BJ (cell line): ENCODE measurements around the gene CPNE8. TPM values are rescaled to one million over a fixed set of nuclear protein-coding genes. Genes with fewer than 3 reads are reported as not detected.

Experiments
- CTCF ChIA-PET: fragments of 350-600 bp; formaldehyde crosslinking; extraction: SDS; loops from one replicate; lab custom pipeline; 2021; ENCODE audit warnings: antibody characterized with exemption, inconsistent platforms; lab: Yijun Ruan, JAX
- POLR2A ChIA-PET: fragments of 300-600 bp; sonication (Branson Sonifier 250); formaldehyde crosslinking; extraction: SDS; loops from one replicate; lab custom pipeline; 2021; ENCODE audit warnings: antibody characterized with exemption; lab: Charles Lee
- DNase-seq: peaks from one replicate; pipeline ENCODE4 v3.0.0-alpha.2; 2011; ENCODE audit warnings: low read depth
- H3K27me3 ChIP-seq: 2 replicates; pipeline ENCODE4 v1.6.0; 2011; ENCODE audit warnings: low read length; ENCODE audit not compliant: control insufficient read depth, insufficient read depth
- H3K36me3 ChIP-seq: 2 replicates; pipeline ENCODE4 v1.5.1; 2011; ENCODE audit warnings: low read length; ENCODE audit not compliant: control insufficient read depth, insufficient read depth
- H3K4me3 ChIP-seq: 2 replicates; pipeline ENCODE4 v1.5.1; 2011; ENCODE audit warnings: low read depth, mild to moderate bottlenecking, control low read depth, low read length
- polyA plus RNA-seq: library from polyadenylated mRNA; depleted of rRNA; stranded (reverse); fragments of >200 nt; gene quantifications from 2 replicates; pipeline ENCODE4 v1.2.3, GENCODE V29; 2011
- TF ChIP-seq, protein P1 (sequence below): IDR thresholded peaks from 2 replicates; pipeline ENCODE4 v1.5.1; 2011; ENCODE audit warnings: low read depth, mild to moderate bottlenecking, control low read depth, inconsistent platforms, low read length, moderate library complexity; ENCODE audit not compliant: insufficient read depth

The CPNE8 gene
- polyA plus RNA-seq, 1 experiment = 0.47 TPM

DNA sequence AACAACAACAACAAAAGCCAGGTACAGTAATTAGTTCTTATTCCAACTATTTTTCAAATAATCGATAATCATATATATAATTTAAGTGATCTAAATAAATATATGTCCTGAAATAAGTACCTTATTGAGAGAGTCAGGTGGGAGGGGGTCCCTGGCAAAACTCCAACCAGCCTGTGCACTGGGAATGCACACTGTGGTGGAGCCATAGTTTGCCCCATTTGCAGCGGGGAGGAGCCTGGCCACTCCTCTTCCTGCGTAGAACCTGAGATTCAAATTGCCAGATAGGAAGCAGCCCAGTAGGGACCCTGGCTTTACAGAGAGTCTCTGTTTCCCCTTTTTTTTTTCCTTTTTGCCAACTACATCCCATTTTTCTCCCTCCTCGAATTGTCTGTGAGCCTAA lies 26.4 kb downstream of the CPNE8 start:
- no peak for DNase-seq
- no peaks in the 10 kb centered on the region for H3K27me3 ChIP-seq
- TF ChIP-seq, protein P1, sequence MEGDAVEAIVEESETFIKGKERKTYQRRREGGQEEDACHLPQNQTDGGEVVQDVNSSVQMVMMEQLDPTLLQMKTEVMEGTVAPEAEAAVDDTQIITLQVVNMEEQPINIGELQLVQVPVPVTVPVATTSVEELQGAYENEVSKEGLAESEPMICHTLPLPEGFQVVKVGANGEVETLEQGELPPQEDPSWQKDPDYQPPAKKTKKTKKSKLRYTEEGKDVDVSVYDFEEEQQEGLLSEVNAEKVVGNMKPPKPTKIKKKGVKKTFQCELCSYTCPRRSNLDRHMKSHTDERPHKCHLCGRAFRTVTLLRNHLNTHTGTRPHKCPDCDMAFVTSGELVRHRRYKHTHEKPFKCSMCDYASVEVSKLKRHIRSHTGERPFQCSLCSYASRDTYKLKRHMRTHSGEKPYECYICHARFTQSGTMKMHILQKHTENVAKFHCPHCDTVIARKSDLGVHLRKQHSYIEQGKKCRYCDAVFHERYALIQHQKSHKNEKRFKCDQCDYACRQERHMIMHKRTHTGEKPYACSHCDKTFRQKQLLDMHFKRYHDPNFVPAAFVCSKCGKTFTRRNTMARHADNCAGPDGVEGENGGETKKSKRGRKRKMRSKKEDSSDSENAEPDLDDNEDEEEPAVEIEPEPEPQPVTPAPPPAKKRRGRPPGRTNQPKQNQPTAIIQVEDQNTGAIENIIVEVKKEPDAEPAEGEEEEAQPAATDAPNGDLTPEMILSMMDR = no peak
- no peaks in the 10 kb centered on the region for H3K36me3 ChIP-seq
- POLR2A ChIA-PET = no interaction called here
- H3K4me3 ChIP-seq = no peak overlapping the region
- CTCF ChIA-PET = no interaction called here

DNA sequence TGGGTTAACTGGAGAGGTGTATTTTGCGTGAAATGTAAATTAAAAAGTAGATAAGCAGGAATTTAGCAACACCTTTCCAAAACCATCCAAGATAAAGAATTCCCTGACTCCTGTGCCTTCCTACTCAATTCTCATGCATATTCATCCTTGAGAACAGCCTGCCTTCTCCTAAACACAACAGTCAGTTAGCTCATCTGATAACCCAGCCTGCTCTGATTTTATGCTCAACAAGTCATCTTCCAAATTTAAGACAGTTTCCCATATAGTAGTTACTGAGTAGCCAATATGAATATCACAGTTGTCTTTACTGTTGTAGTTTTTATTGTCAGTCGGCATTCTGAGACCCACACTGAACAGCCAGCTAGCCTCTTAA lies 27.1 kb downstream of the CPNE8 start:
- no peak for DNase-seq
- Histone ChIP-seq H3K4me3 (no peak overlapping the region), H3K27me3 (no peaks in the 10 kb centered on the region), H3K36me3 (no peaks in the 10 kb centered on the region)
- CTCF ChIA-PET = no interaction called here
- TF ChIP-seq, protein P1 = no peak
- POLR2A ChIA-PET = no interaction called here

DNA sequence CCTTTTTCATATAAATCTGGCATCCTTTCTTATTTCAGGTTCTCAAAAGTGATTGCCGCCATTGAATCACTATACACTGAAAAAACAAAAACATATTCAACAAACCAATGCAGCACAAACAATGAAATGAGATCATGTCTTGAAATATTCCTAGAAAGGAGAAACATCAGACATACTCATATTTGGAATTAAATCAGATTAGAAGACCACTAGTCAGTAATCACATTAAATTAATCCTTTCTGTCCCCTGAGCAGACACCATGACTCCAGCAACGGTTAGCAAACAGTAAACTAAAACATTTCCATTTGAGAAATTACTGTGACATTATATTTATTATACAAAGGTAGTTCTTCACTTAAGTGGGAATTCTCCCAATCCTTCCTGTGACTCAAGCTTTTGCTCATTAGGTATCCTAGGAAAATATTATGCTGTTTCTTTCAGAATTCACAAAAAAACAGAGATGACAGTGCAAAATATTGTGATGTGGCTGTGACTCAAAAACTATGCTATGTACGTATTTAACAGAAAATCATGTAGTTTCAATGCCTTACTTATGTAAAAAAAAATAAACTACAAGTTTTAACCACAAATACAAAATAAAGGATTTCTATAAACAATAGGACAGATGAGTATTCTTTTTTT lies 29.7 kb downstream of the CPNE8 start:
- TF ChIP-seq, protein P1 = no peak
- POLR2A ChIA-PET = no interaction called here
- CTCF ChIA-PET = no interaction called here
- no peak for DNase-seq
- H3K4me3 ChIP-seq = no peak overlapping the region
- H3K27me3 ChIP-seq = no peaks in the 10 kb centered on the region
- H3K36me3 ChIP-seq = no peaks in the 10 kb centered on the region

DNA sequence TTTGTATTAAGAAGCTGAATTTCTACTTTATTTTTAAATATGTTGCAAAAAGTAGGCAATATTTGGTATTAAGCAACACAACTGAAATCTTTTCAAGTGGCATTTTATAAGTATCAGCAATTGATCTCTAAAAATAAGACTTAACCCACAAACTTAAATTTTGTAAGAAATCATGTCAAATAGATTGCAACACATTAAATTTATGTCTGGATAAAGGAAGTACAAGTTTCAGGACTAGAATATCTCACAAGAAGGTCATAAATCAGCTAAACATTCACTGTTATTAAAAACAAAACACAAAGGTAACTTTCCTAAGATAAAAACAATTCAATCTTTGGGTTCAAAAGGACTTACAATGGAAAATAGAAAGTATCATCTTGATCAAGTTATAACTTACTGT lies 32.8 kb downstream of the CPNE8 start:
- TF ChIP-seq, protein P1 = no peak
- DNase-seq = no peak
- Histone ChIP-seq H3K27me3 (no peaks in the 10 kb centered on the region), H3K4me3 (no peak overlapping the region), H3K36me3 (no peaks in the 10 kb centered on the region)
- ChIA-PET POLR2A (no interaction called here), CTCF (no interaction called here)

DNA sequence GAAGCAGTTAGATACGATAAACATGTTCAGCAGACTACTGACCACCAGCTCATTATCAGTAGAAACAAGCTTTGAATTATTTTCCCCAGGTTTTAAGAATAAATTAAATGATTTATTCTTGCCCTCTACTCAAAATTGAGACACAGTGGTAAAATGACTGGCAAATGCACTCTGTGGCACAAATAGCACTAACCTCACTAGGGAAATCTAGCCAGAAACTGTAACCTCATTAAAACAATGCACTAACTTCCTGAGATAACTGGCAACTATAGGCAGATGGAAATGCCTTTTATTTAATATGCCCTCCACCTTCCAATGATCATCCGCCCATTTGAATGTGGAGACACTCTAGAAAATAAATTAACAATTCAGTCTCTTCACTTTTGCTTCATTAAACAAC lies 33.2 kb downstream of the CPNE8 start:
- DNase-seq = no peak
- TF ChIP-seq, protein P1 = no peak
- no peaks in the 10 kb centered on the region for H3K36me3 ChIP-seq
- POLR2A ChIA-PET = no interaction called here
- no peaks in the 10 kb centered on the region for H3K27me3 ChIP-seq
- no peak overlapping the region for H3K4me3 ChIP-seq
- CTCF ChIA-PET = no interaction called here
